IMR-90 (cell line): ENCODE data around the gene NAPA. TPM values are rescaled to one million over a fixed set of nuclear protein-coding genes. Genes with fewer than 3 reads are reported as not detected.

Source experiments
- polyA plus RNA-seq, 3 experiments: library from polyadenylated mRNA; depleted of rRNA; stranded (reverse); fragments of >200 nt; gene quantifications; 2 replicates each; pipeline ENCODE4 v1.2.3, GENCODE V29; 2012; ENCODE audit warnings: low replicate concordance in 1 of 3
- total RNA-seq: library from RNA; depleted of rRNA; stranded (reverse); fragments of >200 nt; gene quantifications from 2 replicates; pipeline ENCODE4 v1.2.3, GENCODE V29; 2012; rRNA removed

NAPA gene
- total and polyA plus RNA-seq, 2 of the 4 experiments (the other 2 are of a cell fraction), result 76.4 to 126 TPM

Other genes with a start within 250 kb of the NAPA start
- 0.36 and 0.56 TPM in 2 replicates for gene INAFM1, start 240.2 kb downstream of the NAPA start, total RNA-seq
- gene INAFM1, start 240.2 kb downstream of the NAPA start, polyA plus RNA-seq (2012; rRNA removed), result 7.8 and 11.0 TPM in 2 replicates
- gene C5AR1, start 205.2 kb downstream of the NAPA start, total RNA-seq, result under 0.01 TPM in 1 of 2 replicates, not detected in the other
- gene C5AR1, start 205.2 kb downstream of the NAPA start, polyA plus RNA-seq (2012; rRNA removed), result 1.0 TPM in 2 replicates
- under 0.01 TPM in 1 of 2 replicates, not detected in the other for gene C5AR2, start 182.9 kb downstream of the NAPA start, total RNA-seq
- not detected in 2 replicates for gene C5AR2, start 182.9 kb downstream of the NAPA start, polyA plus RNA-seq (2012; rRNA removed)
- gene DHX34, start 165.7 kb downstream of the NAPA start, total RNA-seq, result 4.5 and 5.6 TPM in 2 replicates
- 13.7 and 14.8 TPM in 2 replicates for gene DHX34, start 165.7 kb downstream of the NAPA start, polyA plus RNA-seq (2012; rRNA removed)
- gene MEIS3, start 95.5 kb downstream of the NAPA start, total RNA-seq, result 28.3 and 32.4 TPM in 2 replicates
- 33.0 TPM in 2 replicates for gene MEIS3, start 95.5 kb downstream of the NAPA start, polyA plus RNA-seq (2012; rRNA removed)
- not detected in 2 replicates for gene SLC8A2, start 43.2 kb downstream of the NAPA start, total RNA-seq
- 0.05 and 0.10 TPM in 2 replicates for gene SLC8A2, start 43.2 kb downstream of the NAPA start, polyA plus RNA-seq (2012; rRNA removed)
- gene KPTN, start 30.8 kb downstream of the NAPA start, total RNA-seq, result 3.9 and 4.1 TPM in 2 replicates
- 13.5 and 15.4 TPM in 2 replicates for gene KPTN, start 30.8 kb downstream of the NAPA start, polyA plus RNA-seq (2012; rRNA removed)
- not detected in 2 replicates for gene ZNF541, start 58.1 kb upstream of the NAPA start, total RNA-seq
- not detected in 2 replicates for gene ZNF541, start 58.1 kb upstream of the NAPA start, polyA plus RNA-seq (2012; rRNA removed)
- gene BICRA, start 94.1 kb upstream of the NAPA start, total RNA-seq, result 1.8 and 3.1 TPM in 2 replicates
- gene BICRA, start 94.1 kb upstream of the NAPA start, polyA plus RNA-seq (2012; rRNA removed), result 3.5 and 3.9 TPM in 2 replicates
- gene EHD2, start 198.4 kb upstream of the NAPA start, total RNA-seq, result 31.9 and 35.3 TPM in 2 replicates
- 152 and 181 TPM in 2 replicates for gene EHD2, start 198.4 kb upstream of the NAPA start, polyA plus RNA-seq (2012; rRNA removed)
- gene NOP53, start 230.5 kb upstream of the NAPA start, total RNA-seq, result 57.2 and 59.5 TPM in 2 replicates
- gene NOP53, start 230.5 kb upstream of the NAPA start, polyA plus RNA-seq (2012; rRNA removed), result 83.2 and 85.9 TPM in 2 replicates